ENCODE measurements around the gene LPAR6.

Gene LPAR6

GRCh38 chr13:48404952-48405351 is 8.0 kb downstream of the LPAR6 start:
- Mint-ChIP-seq H3K27me3 (no peaks in the 10 kb centered on the region), H3K9me3 (no peaks in the 10 kb centered on the region), H3K27ac (no peak overlapping the region), H3K36me3 (peaks cover 14% of the 10 kb centered on the region), H3K4me1 (peaks cover 5% of the 10 kb centered on the region), H3K4me3 (no peak overlapping the region)
- ATAC-seq (ENCODE audit: low read depth) (no peak), DNase-seq (ENCODE audit: low spot score in 2 of 2) (no peak)

GRCh38 chr13:48403913-48404312 is 9.0 kb downstream of the LPAR6 start:
- no peak for ATAC-seq (ENCODE audit: low read depth)
- Mint-ChIP-seq H3K4me1 (peaks cover 5% of the 10 kb centered on the region), H3K27me3 (no peaks in the 10 kb centered on the region), H3K4me3 (no peak overlapping the region), H3K36me3 (peaks cover 14% of the 10 kb centered on the region), H3K27ac (no peak overlapping the region), H3K9me3 (no peaks in the 10 kb centered on the region)
- no peak for DNase-seq (ENCODE audit: low spot score in 2 of 2)

- no peak for ATAC-seq (ENCODE audit: low read depth)
- H3K27me3 Mint-ChIP-seq = no peaks in the 10 kb centered on the region
- H3K4me1 Mint-ChIP-seq = peaks cover 5% of the 10 kb centered on the region
- no peak for DNase-seq (ENCODE audit: low spot score in 2 of 2)
- H3K36me3 Mint-ChIP-seq = peaks cover 17% of the 10 kb centered on the region
- no peak overlapping the region for H3K27ac Mint-ChIP-seq
- H3K4me3 Mint-ChIP-seq = no peak overlapping the region
- H3K9me3 Mint-ChIP-seq = no peaks in the 10 kb centered on the region
Observed at GRCh38 chr13:48403151-48403631, 9.7 kb downstream of the LPAR6 start.

GRCh38 chr13:48402325-48402932 is 10.5 kb downstream of the LPAR6 start:
- ATAC-seq (ENCODE audit: low read depth) (no peak), DNase-seq (ENCODE audit: low spot score in 2 of 2) (no peak)
- Mint-ChIP-seq H3K4me3 (no peak overlapping the region), H3K9me3 (no peaks in the 10 kb centered on the region), H3K27ac (no peak overlapping the region), H3K27me3 (no peaks in the 10 kb centered on the region), H3K36me3 (peaks cover 18% of the 10 kb centered on the region), H3K4me1 (peaks cover 5% of the 10 kb centered on the region)

GRCh38 chr13:48401480-48401879 is 11.4 kb downstream of the LPAR6 start:
- ATAC-seq (ENCODE audit: low read depth) (no peak), DNase-seq (ENCODE audit: low spot score in 2 of 2) (no peak)
- Mint-ChIP-seq H3K9me3 (no peaks in the 10 kb centered on the region), H3K27me3 (no peaks in the 10 kb centered on the region), H3K27ac (no peak overlapping the region), H3K4me3 (no peak overlapping the region), H3K36me3 (peaks cover 22% of the 10 kb centered on the region), H3K4me1 (peaks cover 5% of the 10 kb centered on the region)

GRCh38 chr13:48400850-48401291 is 12.0 kb downstream of the LPAR6 start:
- H3K4me1 Mint-ChIP-seq = peaks cover 5% of the 10 kb centered on the region
- H3K27ac Mint-ChIP-seq = no peak overlapping the region
- no peak overlapping the region for H3K4me3 Mint-ChIP-seq
- DNase-seq (ENCODE audit: low spot score in 2 of 2) = no peak
- H3K27me3 Mint-ChIP-seq = no peaks in the 10 kb centered on the region
- peaks cover 18% of the 10 kb centered on the region for H3K36me3 Mint-ChIP-seq
- ATAC-seq (ENCODE audit: low read depth) = no peak
- no peaks in the 10 kb centered on the region for H3K9me3 Mint-ChIP-seq

- Mint-ChIP-seq H3K36me3 (peaks cover 23% of the 10 kb centered on the region), H3K9me3 (peaks cover 5% of the 10 kb centered on the region), H3K4me3 (no peak overlapping the region), H3K27ac (no peak overlapping the region), H3K27me3 (no peaks in the 10 kb centered on the region), H3K4me1 (peaks cover 5% of the 10 kb centered on the region)
- no peak for DNase-seq (ENCODE audit: low spot score in 2 of 2)
- ATAC-seq (ENCODE audit: low read depth) = no peak
Observed at GRCh38 chr13:48400090-48400694, 12.7 kb downstream of the LPAR6 start.

GRCh38 chr13:48398450-48399095 is 14.3 kb downstream of the LPAR6 start:
- Mint-ChIP-seq H3K4me1 (peaks cover 5% of the 10 kb centered on the region), H3K36me3 (peaks cover 23% of the 10 kb centered on the region), H3K27ac (no peak overlapping the region), H3K9me3 (peaks cover 5% of the 10 kb centered on the region), H3K4me3 (no peak overlapping the region), H3K27me3 (no peaks in the 10 kb centered on the region)
- ATAC-seq (ENCODE audit: low read depth) (no peak), DNase-seq (ENCODE audit: low spot score in 2 of 2) (no peak)

- Mint-ChIP-seq H3K27ac (no peak overlapping the region), H3K9me3 (peaks cover 5% of the 10 kb centered on the region), H3K27me3 (no peaks in the 10 kb centered on the region), H3K36me3 (peaks cover 31% of the 10 kb centered on the region), H3K4me3 (no peak overlapping the region), H3K4me1 (peaks cover 5% of the 10 kb centered on the region)
- ATAC-seq (ENCODE audit: low read depth) (no peak), DNase-seq (ENCODE audit: low spot score in 2 of 2) (no peak)
Observed at GRCh38 chr13:48397744-48398143, 15.2 kb downstream of the LPAR6 start.

- H3K9me3 Mint-ChIP-seq = peaks cover 20% of the 10 kb centered on the region
- ATAC-seq (ENCODE audit: low read depth) (no peak), DNase-seq (ENCODE audit: low spot score in 2 of 2) (no peak)
- no peak overlapping the region for H3K27ac Mint-ChIP-seq
- H3K4me3 Mint-ChIP-seq = no peak overlapping the region
- H3K36me3 Mint-ChIP-seq = peaks cover 53% of the 10 kb centered on the region
- H3K27me3 Mint-ChIP-seq = no peaks in the 10 kb centered on the region
- H3K4me1 Mint-ChIP-seq = no peaks in the 10 kb centered on the region
Observed at GRCh38 chr13:48393698-48394085, 19.2 kb downstream of the LPAR6 start.

- Mint-ChIP-seq H3K9me3 (peaks cover 20% of the 10 kb centered on the region), H3K4me1 (no peaks in the 10 kb centered on the region), H3K27ac (no peak overlapping the region), H3K27me3 (no peaks in the 10 kb centered on the region), H3K36me3 (peaks cover 54% of the 10 kb centered on the region), H3K4me3 (no peak overlapping the region)
- DNase-seq (ENCODE audit: low spot score in 2 of 2) (no peak), ATAC-seq (ENCODE audit: low read depth) (no peak)
Observed at GRCh38 chr13:48393030-48393697, 19.7 kb downstream of the LPAR6 start.

GRCh38 chr13:48391257-48391656 is 21.7 kb downstream of the LPAR6 start:
- ATAC-seq (ENCODE audit: low read depth) = no peak
- no peaks in the 10 kb centered on the region for H3K27me3 Mint-ChIP-seq
- peaks cover 55% of the 10 kb centered on the region for H3K36me3 Mint-ChIP-seq

GRCh38 chr13:48386816-48387215 is 26.1 kb downstream of the LPAR6 start:
- Mint-ChIP-seq H3K36me3 (peaks cover 42% of the 10 kb centered on the region), H3K27ac (no peak overlapping the region), H3K4me1 (no peaks in the 10 kb centered on the region), H3K4me3 (no peak overlapping the region), H3K27me3 (no peaks in the 10 kb centered on the region), H3K9me3 (peaks cover 12% of the 10 kb centered on the region)
- DNase-seq (ENCODE audit: low spot score in 2 of 2) (no peak), ATAC-seq (ENCODE audit: low read depth) (no peak)

More at GRCh38 chr13:48391257-48391656, 21.7 kb downstream of the LPAR6 start:
- no peak overlapping the region for H3K4me3 Mint-ChIP-seq
- peaks cover 20% of the 10 kb centered on the region for H3K9me3 Mint-ChIP-seq
- DNase-seq (ENCODE audit: low spot score in 2 of 2) = no peak
- no peak overlapping the region for H3K27ac Mint-ChIP-seq
- no peaks in the 10 kb centered on the region for H3K4me1 Mint-ChIP-seq

- H3K9me3 Mint-ChIP-seq = no peaks in the 10 kb centered on the region
- no peak for DNase-seq (ENCODE audit: low spot score in 2 of 2)
- H3K27me3 Mint-ChIP-seq = no peaks in the 10 kb centered on the region
- H3K36me3 Mint-ChIP-seq = peaks cover 32% of the 10 kb centered on the region
- peaks cover 4% of the 10 kb centered on the region for H3K4me1 Mint-ChIP-seq
- no peak overlapping the region for H3K4me3 Mint-ChIP-seq
- no peak overlapping the region for H3K27ac Mint-ChIP-seq
- ATAC-seq (ENCODE audit: low read depth) = no peak
Observed at GRCh38 chr13:48383384-48383783, 29.5 kb downstream of the LPAR6 start.
